Esophagus muscularis mucosa (tissue), 4 donors: Measurements from ENCODE around the gene CHPT1. TPM values are rescaled to one million over a fixed set of nuclear protein-coding genes. Genes with fewer than 3 reads are reported as not detected.

ENCODE experiments used
- DNase-seq: peaks from one replicate; pipeline ENCODE4 v3.0.0-alpha.2; 2017; ENCODE audit errors: extremely low spot score
- H3K27ac ChIP-seq, 4 donors: fragments of 200-600 bp; sonication (generic); replicated peaks in 1 of 4; 1 replicate in 3 of 4; 2 replicates in 1 of 4; pipeline ENCODE4 v1.5.1; 2016 to 2019; ENCODE audit warnings: mild to moderate bottlenecking in 1 of 4
- H3K27me3 ChIP-seq, 4 donors: fragments of 200-600 bp; sonication (generic); one replicate each; pipeline versions ENCODE4 v1.5.1 to v1.6.0; 2016 to 2019
- H3K36me3 ChIP-seq, 4 donors: fragments of 200-600 bp; sonication (generic); one replicate each; pipeline ENCODE4 v1.5.1; 2016 to 2019
- H3K4me1 ChIP-seq, 4 donors: fragments of 200-600 bp; sonication (generic); one replicate each; pipeline ENCODE4 v1.5.1; 2016 to 2019
- H3K4me3 ChIP-seq, 4 donors: fragments of 200-600 bp; sonication (generic); 1 replicate in 2 of 4; 2 replicates in 2 of 4; pipeline ENCODE4 v1.5.1; 2016 to 2019; ENCODE audit warnings: mild to moderate bottlenecking in 4 of 4, moderate library complexity in 1 of 4
- H3K9me3 ChIP-seq, 4 donors: fragments of 200-600 bp; sonication (generic); 1 replicate in 3 of 4; 2 replicates in 1 of 4; pipeline ENCODE4 v1.5.1; 2016 to 2019
- EP300 ChIP-seq: sonication (generic); formaldehyde crosslinking; IDR thresholded peaks from one replicate; pipeline ENCODE4 v1.6.1; 2017; ENCODE audit warnings: antibody characterized with exemption
- POLR2A ChIP-seq: fragments of 450-650 bp; IDR thresholded peaks from one replicate; pipeline ENCODE4 v1.6.1; 2017; ENCODE audit warnings: antibody characterized with exemption, moderate library complexity, mild to moderate bottlenecking, low read depth
- POLR2AphosphoS5 ChIP-seq, 2 donors: sonication (generic); formaldehyde crosslinking; IDR thresholded peaks; one replicate each; pipeline ENCODE4 v1.6.1; 2017; ENCODE audit warnings: antibody characterized with exemption in 2 of 2
- WGBS: methylation state at CpG from one replicate; pipeline ENCODE4 v1.1.5; 2018; 5-methylcytosine and 5-hydroxymethylcytosine counted together
- intact Hi-C: fragments of 100-400 bp; cut with DNase I; formaldehyde crosslinking; loops from one replicate; pipeline ENCODE4 v1.15.1; 2023
- total RNA-seq, 4 donors: library from RNA; depleted of rRNA; stranded (reverse); fragments of >200 nt; gene quantifications; one replicate each; pipeline versions ENCODE4 v1.1.0 to v1.2.1, GENCODE V29; 2016
- TF ChIP-seq, protein P1 (sequence below), 3 experiments: fragments of 200-600 bp in 2 of 3; fragments of 450-650 bp in 1 of 3; sonication (generic) in 2 of 3; IDR thresholded peaks; one replicate each; pipeline ENCODE4 v1.5.1; 2017 to 2019; ENCODE audit warnings: antibody characterized with exemption in 3 of 3, mild to moderate bottlenecking in 2 of 3, moderate library complexity in 1 of 3

The CHPT1 gene
- total RNA-seq, 4 donors from 2014 or later, result 57.5 to 180 (median 83.8) TPM

GRCh38 chr12:101666052-101666728 is 31.2 kb upstream of the CHPT1 start:
- Histone ChIP-seq H3K9me3 (no peaks in the 10 kb centered on the region), H3K27ac (no peak overlapping the region), H3K27me3 (peaks cover 0 to 8% (median 0%) of the 10 kb centered on the region in 4 donors), H3K4me1 (peaks cover 0 to 5% (median 0%) of the 10 kb centered on the region in 4 donors), H3K36me3 (no peaks in the 10 kb centered on the region), H3K4me3 (no peak overlapping the region)
- intact Hi-C loops, result no loop called here
- 81% methylated on average over 6 of the region's 7 CpGs for WGBS
- no peak for DNase-seq
- TF ChIP-seq EP300 (no peak), POLR2A (no peak), POLR2AphosphoS5 (IDR thresholded peaks at IDR 0.05) (no peak)
- TF ChIP-seq, protein P1, sequence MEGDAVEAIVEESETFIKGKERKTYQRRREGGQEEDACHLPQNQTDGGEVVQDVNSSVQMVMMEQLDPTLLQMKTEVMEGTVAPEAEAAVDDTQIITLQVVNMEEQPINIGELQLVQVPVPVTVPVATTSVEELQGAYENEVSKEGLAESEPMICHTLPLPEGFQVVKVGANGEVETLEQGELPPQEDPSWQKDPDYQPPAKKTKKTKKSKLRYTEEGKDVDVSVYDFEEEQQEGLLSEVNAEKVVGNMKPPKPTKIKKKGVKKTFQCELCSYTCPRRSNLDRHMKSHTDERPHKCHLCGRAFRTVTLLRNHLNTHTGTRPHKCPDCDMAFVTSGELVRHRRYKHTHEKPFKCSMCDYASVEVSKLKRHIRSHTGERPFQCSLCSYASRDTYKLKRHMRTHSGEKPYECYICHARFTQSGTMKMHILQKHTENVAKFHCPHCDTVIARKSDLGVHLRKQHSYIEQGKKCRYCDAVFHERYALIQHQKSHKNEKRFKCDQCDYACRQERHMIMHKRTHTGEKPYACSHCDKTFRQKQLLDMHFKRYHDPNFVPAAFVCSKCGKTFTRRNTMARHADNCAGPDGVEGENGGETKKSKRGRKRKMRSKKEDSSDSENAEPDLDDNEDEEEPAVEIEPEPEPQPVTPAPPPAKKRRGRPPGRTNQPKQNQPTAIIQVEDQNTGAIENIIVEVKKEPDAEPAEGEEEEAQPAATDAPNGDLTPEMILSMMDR (IDR thresholded peaks at IDR 0.05), result no peak

DNA sequence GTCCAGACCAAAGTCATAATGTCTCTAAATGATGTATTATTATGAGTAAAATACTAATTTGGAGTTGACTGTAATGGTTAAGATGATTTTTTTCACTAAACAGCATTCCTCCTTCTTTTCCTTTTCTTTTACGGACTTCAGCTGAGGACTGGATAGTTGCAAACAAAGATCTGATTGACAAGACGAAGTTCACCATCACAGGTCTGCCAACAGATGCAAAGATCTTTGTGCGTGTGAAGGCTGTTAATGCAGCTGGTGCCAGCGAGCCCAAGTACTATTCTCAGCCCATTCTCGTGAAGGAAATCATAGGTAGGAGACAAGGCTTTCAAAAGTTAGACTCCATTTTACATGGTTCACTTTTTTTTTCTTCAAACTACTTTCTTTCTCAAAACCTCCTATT is 29.8 kb upstream of the CHPT1 start:
- no peak overlapping the region for H3K27ac ChIP-seq
- peaks cover 0 to 8% (median 0%) of the 10 kb centered on the region in 4 donors for H3K27me3 ChIP-seq
- no peaks in the 10 kb centered on the region for H3K36me3 ChIP-seq
- H3K4me1 ChIP-seq, result peaks cover 0 to 5% (median 0%) of the 10 kb centered on the region in 4 donors
- TF ChIP-seq, protein P1 (IDR thresholded peaks at IDR 0.05), result no peak
- TF ChIP-seq EP300 (no peak), POLR2AphosphoS5 (IDR thresholded peaks at IDR 0.05) (no peak), POLR2A (no peak)
- no peak overlapping the region for H3K4me3 ChIP-seq
- 71% methylated on average over 5 of the region's 5 CpGs for WGBS
- intact Hi-C loops, result no loop called here
- DNase-seq, result no peak
- H3K9me3 ChIP-seq, result no peaks in the 10 kb centered on the region

GRCh38 chr12:101670007-101670671 is 27.3 kb upstream of the CHPT1 start:
- Histone ChIP-seq H3K4me1 (peaks cover 0 to 5% (median 0%) of the 10 kb centered on the region in 4 donors), H3K27me3 (peaks cover 0 to 8% (median 0%) of the 10 kb centered on the region in 4 donors), H3K36me3 (no peaks in the 10 kb centered on the region), H3K27ac (no peak overlapping the region), H3K9me3 (no peaks in the 10 kb centered on the region), H3K4me3 (no peak overlapping the region)
- intact Hi-C loops, result no loop called here
- no peak for DNase-seq
- 60% methylated on average over 6 of the region's 6 CpGs for WGBS
- no peak for TF ChIP-seq POLR2AphosphoS5 (IDR thresholded peaks at IDR 0.05)
- TF ChIP-seq, protein P1 (IDR thresholded peaks at IDR 0.05), result peak; percentile 54 to 68 (median 57)

DNA sequence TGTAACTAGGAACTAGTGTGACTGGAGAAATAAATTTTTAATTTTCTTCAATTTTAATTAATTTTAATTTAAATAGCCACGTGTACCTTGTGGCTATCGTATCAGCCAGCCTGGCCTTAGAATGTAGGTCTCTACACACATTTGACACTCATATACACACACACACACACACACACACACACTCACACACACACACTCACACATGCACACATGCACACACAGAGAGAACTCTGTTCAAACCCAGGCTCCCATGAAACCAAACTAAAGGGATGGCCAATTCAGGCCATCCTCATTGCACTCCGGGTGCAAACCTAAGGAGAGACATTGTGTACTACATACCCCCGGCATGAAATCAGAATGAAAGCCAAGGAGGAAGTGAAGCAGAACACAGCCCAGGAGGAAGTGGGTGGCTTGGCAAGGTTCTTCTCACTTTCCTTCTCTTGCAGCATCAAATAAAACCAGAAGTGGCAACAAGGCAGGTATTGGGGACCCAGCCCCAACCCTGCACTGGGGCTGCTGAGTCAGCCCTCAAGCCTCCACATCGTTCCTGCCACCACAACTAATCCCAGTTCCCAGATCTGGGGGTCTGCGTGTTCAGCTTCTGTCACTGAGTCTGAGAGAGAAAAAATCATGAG is 26.2 kb upstream of the CHPT1 start:
- Histone ChIP-seq H3K9me3 (no peaks in the 10 kb centered on the region), H3K4me1 (peaks cover 0 to 5% (median 0%) of the 10 kb centered on the region in 4 donors), H3K36me3 (no peaks in the 10 kb centered on the region), H3K27ac (no peak overlapping the region), H3K27me3 (peaks cover 0 to 3% (median 0%) of the 10 kb centered on the region in 4 donors), H3K4me3 (no peak overlapping the region)
- TF ChIP-seq POLR2A (no peak), EP300 (no peak), POLR2AphosphoS5 (IDR thresholded peaks at IDR 0.05) (no peak)
- TF ChIP-seq, protein P1 (IDR thresholded peaks at IDR 0.05), result no peak
- intact Hi-C loops, result no loop called here
- WGBS, result 67% methylated on average over 6 of the region's 6 CpGs
- no peak for DNase-seq
